Heart left ventricle (tissue), 13 donors: ENCODE measurements around the gene OVCA2.

Source experiments
- POLR2A ChIP-seq, 2 donors: fragments of 450-650 bp; IDR thresholded peaks; one replicate each; pipeline ENCODE4 v1.6.1; 2017; ENCODE audit warnings: antibody characterized with exemption in 2 of 2, mild to moderate bottlenecking in 2 of 2, moderate library complexity in 2 of 2
- TF ChIP-seq, protein P1 (sequence below), 12 donors: fragments of 200-600 bp; sonication (generic) in 4 of 12; IDR thresholded peaks; one replicate each; pipeline versions ENCODE4 v1.5.0 to v1.8.0; 2018 to 2022; ENCODE audit warnings: antibody characterized with exemption in 12 of 12, mild to moderate bottlenecking in 5 of 12
- donor health status: ischemic (EF 13 %, LVEDD 7.1; RV severe dilation, severe dysfunction).
- donor health status: DM: no; HTN: yes; CAD: no.
- donor health status: DM: no; HTN: no; CAD: no.
- donor health status: ischemic (EF 25% LVEDD 6.9; RV normal size, moderate dysfunction).
- donor health status: ischemic (EF 25% LVEDD 5.7; RV mildly dilated, moderate dysfunction).
- donor health status: ischemic (EF 35%, LVEDD 5.7; RV mildly dilated, moderate dysfunction).
- donor health status: nonischemic (EF 11% LVEDD 7.7; RV severe dilation, severe dysfunction).
- donor health status: DM: yes; HTN: yes; CAD: no.
- donor health status: PGD.
- donor health status: ischemic (EF 29% LVEDD 5.4; RV normal size, mild dysfunction).
- donor health status: nonischemic (EF 23%, LVEDD 6.1; RV moderate dilation, normal function).

DNA sequence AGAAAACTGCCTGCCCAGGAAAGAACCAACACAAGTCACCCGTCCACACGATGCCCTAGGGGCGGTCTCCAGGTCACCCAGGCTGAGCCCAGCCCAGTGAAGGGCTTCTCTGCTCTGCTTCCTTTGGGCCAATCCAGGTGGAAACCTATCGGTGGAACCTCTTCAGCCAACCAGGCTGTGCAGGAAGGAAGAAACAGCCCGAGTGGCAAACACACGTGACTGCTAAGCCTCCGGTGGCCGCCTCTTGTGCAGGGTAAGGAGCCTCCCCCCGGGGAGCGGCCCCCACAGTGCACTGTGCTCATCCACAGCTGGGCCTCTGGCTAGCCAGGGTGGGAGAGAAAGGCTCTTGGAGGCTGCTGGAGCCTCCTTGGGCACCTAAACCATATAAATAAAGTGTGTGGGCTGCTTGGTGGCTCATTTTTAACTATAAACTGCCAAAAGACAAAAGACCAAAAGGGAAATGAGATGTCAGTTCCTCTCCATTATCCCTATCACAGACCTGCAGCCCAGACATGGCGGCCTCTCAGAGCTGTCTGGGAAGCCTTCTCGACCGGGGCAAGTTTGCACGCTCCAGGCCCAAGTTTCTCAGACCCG is 19.1 kb upstream of the OVCA2 start:
- TF ChIP-seq, protein P1, sequence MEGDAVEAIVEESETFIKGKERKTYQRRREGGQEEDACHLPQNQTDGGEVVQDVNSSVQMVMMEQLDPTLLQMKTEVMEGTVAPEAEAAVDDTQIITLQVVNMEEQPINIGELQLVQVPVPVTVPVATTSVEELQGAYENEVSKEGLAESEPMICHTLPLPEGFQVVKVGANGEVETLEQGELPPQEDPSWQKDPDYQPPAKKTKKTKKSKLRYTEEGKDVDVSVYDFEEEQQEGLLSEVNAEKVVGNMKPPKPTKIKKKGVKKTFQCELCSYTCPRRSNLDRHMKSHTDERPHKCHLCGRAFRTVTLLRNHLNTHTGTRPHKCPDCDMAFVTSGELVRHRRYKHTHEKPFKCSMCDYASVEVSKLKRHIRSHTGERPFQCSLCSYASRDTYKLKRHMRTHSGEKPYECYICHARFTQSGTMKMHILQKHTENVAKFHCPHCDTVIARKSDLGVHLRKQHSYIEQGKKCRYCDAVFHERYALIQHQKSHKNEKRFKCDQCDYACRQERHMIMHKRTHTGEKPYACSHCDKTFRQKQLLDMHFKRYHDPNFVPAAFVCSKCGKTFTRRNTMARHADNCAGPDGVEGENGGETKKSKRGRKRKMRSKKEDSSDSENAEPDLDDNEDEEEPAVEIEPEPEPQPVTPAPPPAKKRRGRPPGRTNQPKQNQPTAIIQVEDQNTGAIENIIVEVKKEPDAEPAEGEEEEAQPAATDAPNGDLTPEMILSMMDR (IDR thresholded peaks at IDR 0.05) = no peak
- TF ChIP-seq POLR2A (IDR thresholded peaks at IDR 0.05) = no peak
